K562 (cell line): ENCODE measurements around the gene TBL2. TPM values are rescaled to one million over a fixed set of nuclear protein-coding genes. Genes with fewer than 3 reads are reported as not detected.

Source experiments
- AFF1 ChIP-seq, 2 experiments: fragments of 450-650 bp; IDR thresholded peaks; 2 replicates each; pipeline ENCODE4 v1.6.1; 2018; ENCODE audit warnings: mild to moderate bottlenecking in 2 of 2, low read depth in 1 of 2; ENCODE audit not compliant: partially characterized antibody in 2 of 2
- ATF7 ChIP-seq: fragments of 450-650 bp; IDR thresholded peaks from 2 replicates; pipeline ENCODE4 v1.7.1; 2014; ENCODE audit warnings: mild to moderate bottlenecking, moderate library complexity
- BRF2 ChIP-seq: IDR thresholded peaks from 3 replicates; pipeline ENCODE4 v1.6.1; 2011; ENCODE audit warnings: borderline replicate concordance, mild to moderate bottlenecking; ENCODE audit not compliant: insufficient read length, insufficient read depth
- FOXK1 ChIP-seq: sonication (generic); formaldehyde crosslinking; IDR thresholded peaks from 2 replicates; pipeline ENCODE4 v1.8.0; 2022; ENCODE audit warnings: missing genetic modification reagents, mild to moderate bottlenecking, borderline replicate concordance
- GABPA ChIP-seq: fragments of 200-800 bp; sonication (Bioruptor generic); conservative IDR thresholded peaks from 2 replicates; pipeline ENCODE4 v1.6.1; 2016; ENCODE audit warnings: low read depth, missing genetic modification characterization, missing compliant biosample characterization
- HNRNPL ChIP-seq: fragments of 200-400 bp; formaldehyde crosslinking; IDR thresholded peaks from 2 replicates; pipeline ENCODE4 v1.6.1; 2017; ENCODE audit warnings: low read depth, mild to moderate bottlenecking, low read length
- LEF1 ChIP-seq: fragments of 450-650 bp; IDR thresholded peaks from 2 replicates; pipeline ENCODE4 v1.6.1; 2016; ENCODE audit warnings: mild to moderate bottlenecking
- NR0B1 ChIP-seq: fragments of 450-650 bp; IDR thresholded peaks from one replicate; pipeline ENCODE4 v1.6.1; 2018; ENCODE audit warnings: mild to moderate bottlenecking, moderate library complexity; ENCODE audit not compliant: partially characterized antibody
- polyA plus RNA-seq, 8 experiments: library from polyadenylated mRNA; depleted of rRNA in 4 of 8; stranded (reverse) in 5 of 8; unstranded in 3 of 8; fragments of >200 nt; fragmentation: Nextera tagmentation in 2 of 8; fragmentation: Illumina TruSeq in 1 of 8; extraction: Ambion mirVana in 2 of 8; extraction: Trizol in 1 of 8; gene quantifications; 2 replicates each; pipeline versions ENCODE4 v1.2.1 to v1.2.3, GENCODE V29; 2011 to 2014; ENCODE audit warnings: inconsistent platforms in 1 of 8, missing spikeins in 1 of 8
- total RNA-seq, 7 experiments: library from RNA; depleted of rRNA in 6 of 7; stranded (reverse); fragments of >200 nt in 6 of 7; fragmentation: Illumina TruSeq in 2 of 7; extraction: Trizol in 2 of 7; gene quantifications; 2 replicates each; pipeline versions ENCODE4 v1.2.1 to v1.2.3, GENCODE V29; 2011 to 2021; ENCODE audit warnings: low replicate concordance in 1 of 7

Gene TBL2
- total and polyA plus RNA-seq, 9 of the 15 experiments (the other 6 are each of a cell fraction or from before 2014, with no cell fraction given) = 2.5 to 123 (median 49.2) TPM

GRCh38 chr7:73606801-73607691 is 28.7 kb upstream of the TBL2 start (continued):
- TF ChIP-seq AFF1 (IDR thresholded peaks at IDR 0.05; ENCODE audit: low read depth in 1 of 2, partially characterized antibody in 2 of 2) = no peak
- TF ChIP-seq HNRNPL = no peak
- TF ChIP-seq ATF7 = 0 out of 2 replicates have a peak, but pooled peaks have one; percentile 15
- TF ChIP-seq FOXK1 (CRISPR knock-in tag) = no peak
- TF ChIP-seq LEF1 = no peak
- TF ChIP-seq NR0B1 = no peak
- no peak for TF ChIP-seq BRF2
- no peak for TF ChIP-seq GABPA (tag)
